RKO (cell line): ENCODE measurements around the gene SOWAHC.
"Not testable (repeated sequence)": the region's sequence is repeated elsewhere in the genome, so short reads cannot be mapped to it uniquely, and the experiment has no call there.

Experiments used
- DNase-seq: peaks from one replicate; pipeline ENCODE4 v3.0.0-alpha.2; 2016; ENCODE audit warnings: low spot score

SOWAHC gene

DNA sequence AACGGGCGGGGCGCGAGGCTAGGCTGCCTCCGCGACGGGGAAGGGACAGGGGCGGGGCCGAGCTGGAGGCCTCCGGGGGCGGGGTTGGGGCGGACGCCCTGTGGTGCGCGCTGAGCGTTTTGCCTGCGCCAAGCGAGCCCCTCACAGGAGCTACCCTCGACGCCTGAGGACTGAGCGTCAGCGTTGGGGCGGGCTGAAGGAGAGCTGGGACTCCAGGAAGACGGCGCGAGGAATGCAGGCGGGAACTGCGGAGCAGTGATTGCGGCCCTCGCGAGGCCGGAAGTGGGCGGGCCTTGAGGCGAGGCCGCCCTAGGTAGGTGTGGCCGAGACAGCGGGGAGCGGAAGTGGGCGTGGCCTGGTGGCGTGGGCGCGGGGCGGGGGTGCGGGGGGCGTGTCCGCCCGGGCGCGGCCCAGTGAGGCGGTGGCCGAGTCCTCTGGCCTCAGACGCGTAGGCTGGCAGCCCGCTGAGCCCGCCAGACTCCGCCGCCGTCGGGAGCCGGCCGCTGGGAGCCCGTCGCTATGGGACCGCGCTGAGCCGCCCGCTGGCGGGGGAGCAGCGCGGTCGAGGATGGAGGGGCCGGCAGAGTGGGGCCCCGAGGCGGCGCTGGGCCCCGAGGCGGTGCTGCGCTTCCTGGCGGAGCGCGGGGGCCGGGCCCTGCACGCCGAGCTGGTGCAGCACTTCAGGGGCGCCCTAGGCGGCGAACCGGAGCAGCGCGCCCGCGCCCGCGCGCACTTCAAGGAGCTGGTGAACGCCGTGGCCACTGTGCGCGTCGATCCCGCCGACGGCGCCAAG lies at the start of gene SOWAHC, which contains the start of gene SEPTIN10:
SOWAHC (plus strand) TSS at position 443 of the 793 bp plus-strand sequence; CDS start at position 569, 126 bp downstream.
SEPTIN10 (minus strand) TSS at position 45 of the 793 bp plus-strand sequence. CDS start 139 bp downstream, outside the sequence.
- DNase-seq: peak; percentile 99

GRCh38 chr2:109575373-109575772 lies 38.8 kb upstream of the SOWAHC start:
- no peak for DNase-seq

- not testable (repeated sequence) for DNase-seq
Measured at GRCh38 chr2:109577630-109578029, 36.5 kb upstream of the SOWAHC start.

DNA sequence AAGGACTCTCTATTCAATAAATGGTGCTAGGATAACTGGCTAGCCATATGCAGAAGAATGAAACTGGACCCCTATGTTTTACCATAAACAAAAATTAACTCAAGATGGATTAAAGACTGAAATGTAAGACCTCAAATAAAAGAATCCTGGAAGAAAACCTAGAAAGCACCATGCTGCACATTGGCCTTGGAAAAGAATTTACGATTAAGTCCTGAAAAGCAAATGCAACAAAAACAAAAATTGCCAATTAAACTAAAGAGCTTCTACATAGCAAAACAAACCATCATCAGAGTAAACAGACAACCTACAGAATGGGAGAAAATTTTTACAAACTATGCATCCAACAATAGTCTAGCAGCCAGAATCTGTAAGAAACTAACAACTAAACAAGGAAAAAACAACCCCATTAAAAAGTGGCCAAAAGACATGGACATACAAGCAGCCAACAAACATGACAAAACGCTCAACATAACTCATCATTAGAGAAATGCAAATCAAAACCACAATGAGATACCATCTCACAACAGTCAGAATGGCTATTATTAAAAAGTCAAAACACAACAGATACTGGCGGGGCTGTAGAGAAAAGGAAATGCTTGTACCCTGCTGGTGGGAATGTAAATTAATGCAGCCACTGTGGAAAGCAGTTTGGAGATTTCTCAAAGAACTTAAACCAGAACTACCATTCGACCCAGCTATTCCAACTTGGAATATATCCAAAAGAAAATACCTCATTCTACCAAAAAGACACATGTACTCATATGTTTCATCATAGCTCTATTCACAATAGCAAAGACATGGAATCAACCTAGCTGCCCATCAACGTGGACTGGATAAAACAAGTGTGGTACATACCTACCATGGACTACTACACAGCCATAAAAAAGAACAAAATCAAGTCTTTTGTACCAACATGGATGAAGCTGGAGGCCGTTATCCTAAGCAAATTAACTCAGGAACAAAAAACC lies 31.0 kb upstream of the SOWAHC start:
- DNase-seq: no peak

DNA sequence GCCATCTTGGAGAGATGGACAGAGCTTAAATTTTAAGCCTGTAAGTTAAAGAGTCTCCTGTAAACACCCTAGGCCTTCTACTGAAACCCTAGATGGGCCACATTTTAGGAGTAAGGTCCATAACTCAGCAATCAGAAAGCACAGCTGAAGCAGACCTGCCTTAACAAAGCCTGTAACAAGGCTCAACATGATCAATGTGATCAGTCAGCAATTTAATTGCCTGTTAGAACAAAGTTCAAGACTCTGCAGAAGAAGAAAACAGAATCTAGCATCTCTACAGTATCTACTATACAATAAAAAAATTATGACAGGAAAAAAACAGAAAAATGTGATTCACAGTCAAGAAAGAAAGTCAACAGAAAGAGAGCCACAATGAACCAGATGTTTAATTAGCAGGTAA lies 27.5 kb upstream of the SOWAHC start:
- no peak for DNase-seq

DNA sequence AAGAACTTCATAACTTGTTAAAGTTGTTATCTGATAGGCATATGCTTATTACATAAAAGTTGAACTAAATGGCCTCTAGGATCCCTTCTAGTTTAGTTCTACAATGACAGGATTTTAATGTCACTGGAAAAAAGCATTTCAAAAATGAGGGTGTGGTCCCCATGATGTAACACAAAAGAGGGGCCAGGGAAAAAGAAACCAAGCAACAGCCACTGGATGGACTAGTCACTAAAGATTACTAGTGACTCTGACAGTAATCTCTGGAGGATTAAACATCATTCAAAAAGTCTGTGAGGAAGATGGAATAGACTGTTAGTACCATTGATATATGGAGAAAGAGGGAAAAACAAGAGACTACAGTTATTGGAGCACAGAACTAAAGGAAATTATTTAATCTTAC lies 23.0 kb upstream of the SOWAHC start:
- DNase-seq: no peak

DNA sequence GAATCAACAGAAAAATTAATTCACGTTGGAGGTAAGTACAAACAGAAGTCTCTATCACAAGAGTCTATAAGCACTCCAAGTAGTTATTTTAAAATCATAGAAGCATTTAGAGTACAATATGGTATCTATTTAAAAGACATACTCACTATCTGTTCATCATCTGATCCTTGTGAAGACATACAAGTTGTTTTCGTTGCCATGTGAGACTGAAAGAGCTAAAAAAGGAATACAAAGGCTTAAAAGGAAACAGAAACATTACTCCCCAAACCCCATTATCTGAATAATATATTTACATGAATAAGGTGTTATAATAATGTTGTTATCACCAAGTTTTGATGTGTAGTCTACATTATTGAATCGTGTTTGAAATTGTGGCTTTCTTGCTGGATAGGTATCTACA lies 21.3 kb upstream of the SOWAHC start:
- no peak for DNase-seq

DNA sequence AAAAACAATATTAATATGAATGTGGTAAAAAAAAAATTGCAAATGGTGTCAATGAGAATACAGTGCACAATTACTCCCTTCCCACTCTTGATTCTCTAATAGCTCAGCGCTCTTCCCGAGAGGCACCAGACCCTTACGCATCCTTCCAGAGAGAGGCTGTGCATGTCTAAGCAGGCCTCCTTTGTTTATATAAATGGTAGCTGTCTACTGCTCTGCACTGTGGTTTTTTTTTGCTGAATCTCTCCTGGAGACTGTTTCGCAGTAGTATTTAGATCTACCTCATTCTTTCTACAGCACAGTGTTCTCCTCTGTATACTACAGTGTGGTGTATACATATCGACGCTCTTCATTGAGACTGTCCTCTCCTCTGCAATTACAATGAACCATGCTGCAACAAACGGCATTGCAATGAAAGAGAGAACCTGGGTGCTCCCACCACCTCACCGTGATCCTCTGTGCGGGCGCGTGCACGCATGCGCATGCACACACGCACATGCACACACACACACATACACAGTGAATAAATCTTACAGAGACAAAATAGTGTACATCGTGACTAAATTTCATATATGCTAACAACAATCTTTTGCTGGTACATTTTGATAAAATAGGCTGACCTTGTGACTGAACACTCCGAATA lies 19.8 kb upstream of the SOWAHC start:
- no peak for DNase-seq

GRCh38 chr2:109595644-109596043 lies 18.5 kb upstream of the SOWAHC start:
- DNase-seq: no peak

GRCh38 chr2:109597283-109597682 lies 16.9 kb upstream of the SOWAHC start:
- DNase-seq: no peak

DNA sequence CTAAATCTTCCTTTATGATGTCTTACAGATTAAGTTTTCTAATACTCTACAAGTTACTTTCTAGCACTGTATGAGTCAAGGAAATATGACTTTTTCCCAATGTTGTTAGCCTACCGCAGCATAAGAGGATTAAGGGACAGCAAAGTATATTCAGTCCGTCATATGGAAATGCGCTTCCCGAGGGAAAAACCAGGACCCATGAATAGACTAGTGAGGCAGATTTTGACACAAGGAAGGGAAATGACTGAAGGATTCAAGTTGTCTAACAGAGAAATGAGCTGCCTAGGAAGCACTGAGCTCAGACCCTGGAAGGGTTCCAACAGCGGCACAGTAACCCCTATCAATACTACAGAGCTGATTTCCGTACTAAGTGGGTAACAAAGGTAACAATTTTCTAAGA lies 12.4 kb upstream of the SOWAHC start:
- DNase-seq: no peak

GRCh38 chr2:109602617-109603188 lies 11.5 kb upstream of the SOWAHC start:
- DNase-seq: no peak

GRCh38 chr2:109604597-109604996 lies 9.6 kb upstream of the SOWAHC start:
- peak; percentile 93 for DNase-seq

DNA sequence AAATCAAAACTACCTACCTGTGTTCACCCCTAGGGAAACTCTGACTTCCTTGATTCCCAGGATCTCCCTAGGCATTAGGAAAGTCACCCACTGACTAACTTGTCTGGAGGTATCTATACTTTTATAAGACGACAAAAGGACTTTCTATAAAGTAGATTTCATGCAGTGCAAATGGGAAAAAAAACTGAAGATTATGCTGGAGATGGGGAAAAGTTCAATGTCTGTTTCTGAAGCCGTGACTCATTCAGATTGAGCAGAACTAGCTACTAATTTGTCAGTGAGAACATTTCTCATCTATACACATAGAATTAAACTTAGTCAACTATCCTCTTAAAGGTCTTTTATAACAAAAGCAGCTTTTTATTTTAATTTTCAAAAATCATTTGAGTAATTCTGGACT lies 6.4 kb upstream of the SOWAHC start:
- DNase-seq: peak; percentile 26

DNA sequence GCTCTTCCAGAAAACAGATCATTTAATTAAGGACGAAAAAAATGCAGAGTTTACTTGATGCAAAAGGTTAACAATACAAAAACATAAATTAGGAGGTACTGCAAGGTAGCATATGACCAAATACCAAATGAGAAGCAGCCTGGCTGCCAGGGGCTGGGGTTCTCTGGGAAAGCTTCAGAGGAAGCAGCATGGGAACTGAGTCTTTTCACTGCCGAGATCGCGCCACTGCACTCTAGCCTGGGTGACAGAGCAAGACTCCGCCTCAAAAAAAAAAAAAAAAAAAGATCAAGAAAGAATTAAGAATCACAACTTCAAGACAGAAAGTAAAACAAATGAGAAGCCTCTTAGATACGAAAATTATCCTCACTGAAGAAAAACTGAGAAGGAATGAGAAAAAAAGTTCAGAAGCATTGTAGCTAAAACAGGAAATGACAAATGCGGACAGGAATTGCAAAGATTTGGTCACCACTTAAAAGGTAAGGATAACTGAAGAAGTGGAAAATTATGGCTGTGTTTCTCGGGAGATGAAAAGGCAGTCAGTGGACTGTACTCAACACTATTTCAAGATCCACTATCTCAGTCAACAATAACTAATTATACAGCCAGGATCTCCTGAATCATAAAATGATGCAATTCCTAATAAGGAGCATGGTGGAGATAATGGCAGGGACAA lies 4.7 kb upstream of the SOWAHC start:
- DNase-seq: peak; percentile 84

- DNase-seq: peak; percentile 75
Measured at GRCh38 chr2:109611467-109612095, 2.6 kb upstream of the SOWAHC start.

GRCh38 chr2:109613081-109613921 lies 863 bp upstream of the SOWAHC start:
- DNase-seq: peak; percentile 70

GRCh38 chr2:109614715-109615636 lies 812 bp downstream of the SOWAHC start:
- DNase-seq: peak; percentile 38

DNA sequence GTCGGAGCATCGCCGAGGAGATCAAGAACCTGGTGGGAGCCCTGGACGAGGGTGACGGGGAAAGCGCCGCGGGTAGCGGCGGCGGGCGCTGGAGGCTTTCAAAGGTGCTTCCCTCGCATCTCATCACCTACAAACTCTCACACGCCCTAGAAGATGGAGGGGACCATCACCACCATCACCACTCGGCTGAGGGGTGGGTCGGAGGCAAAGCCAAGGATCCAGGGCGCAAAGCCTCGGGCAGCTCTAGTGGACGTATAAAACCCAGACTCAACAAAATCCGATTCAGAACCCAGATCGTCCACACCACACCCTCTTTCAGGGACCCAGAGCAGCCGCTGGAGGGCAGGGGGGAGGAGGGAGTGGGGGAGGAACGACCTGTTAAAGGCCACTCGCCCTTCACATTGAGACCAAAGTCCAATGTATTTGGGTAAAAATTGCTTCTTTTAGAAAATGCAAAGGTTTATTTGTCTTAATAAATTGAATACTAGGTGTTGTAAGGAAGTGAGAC lies 1.5 kb downstream of the SOWAHC start:
- DNase-seq: peak; percentile 58
